GM06990 (cell line): ENCODE measurements around the gene SOAT1.

Experiments
- DNase-seq: peaks from one replicate; pipeline ENCODE4 v3.0.0-alpha.2; 2011; ENCODE audit not compliant: insufficient read length; ENCODE audit errors: extremely low read depth
- H3K27me3 ChIP-seq: replicated peaks from 2 replicates; pipeline ENCODE4 v1.6.0; 2011; ENCODE audit warnings: low read length; ENCODE audit not compliant: control insufficient read depth, insufficient read depth
- H3K36me3 ChIP-seq: 2 replicates; pipeline ENCODE4 v1.5.1; 2011; ENCODE audit warnings: low read length; ENCODE audit not compliant: control insufficient read depth, insufficient read depth
- H3K4me3 ChIP-seq: replicated peaks from 2 replicates; pipeline ENCODE4 v1.5.1; 2011; ENCODE audit warnings: low read depth, mild to moderate bottlenecking, control low read depth, low read length
- TF ChIP-seq, protein P1 (sequence below): IDR thresholded peaks from 2 replicates; pipeline ENCODE4 v1.5.1; 2011; ENCODE audit warnings: low read length, control low read depth, mild to moderate bottlenecking, inconsistent platforms; ENCODE audit not compliant: insufficient read depth, poor library complexity, severe bottlenecking

The SOAT1 gene

DNA sequence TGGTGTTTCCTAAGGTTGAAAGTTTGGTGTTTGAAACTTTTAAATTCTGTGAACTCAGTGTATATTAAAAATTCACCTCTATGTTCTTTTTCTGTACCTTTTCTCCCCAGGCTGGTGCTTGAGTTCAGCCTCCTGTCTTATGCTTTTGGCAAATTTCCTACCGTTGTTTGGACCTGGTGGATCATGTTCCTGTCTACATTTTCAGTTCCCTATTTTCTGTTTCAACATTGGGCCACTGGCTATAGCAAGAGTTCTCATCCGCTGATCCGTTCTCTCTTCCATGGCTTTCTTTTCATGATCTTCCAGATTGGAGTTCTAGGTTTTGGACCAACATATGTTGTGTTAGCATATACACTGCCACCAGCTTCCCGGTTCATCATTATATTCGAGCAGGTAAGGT lies 47.3 kb downstream of the SOAT1 start:
- no peak overlapping the region for H3K4me3 ChIP-seq
- peaks cover 1% of the 10 kb centered on the region; the same call in 1 of the 2 replicates for H3K36me3 ChIP-seq
- TF ChIP-seq, protein P1, sequence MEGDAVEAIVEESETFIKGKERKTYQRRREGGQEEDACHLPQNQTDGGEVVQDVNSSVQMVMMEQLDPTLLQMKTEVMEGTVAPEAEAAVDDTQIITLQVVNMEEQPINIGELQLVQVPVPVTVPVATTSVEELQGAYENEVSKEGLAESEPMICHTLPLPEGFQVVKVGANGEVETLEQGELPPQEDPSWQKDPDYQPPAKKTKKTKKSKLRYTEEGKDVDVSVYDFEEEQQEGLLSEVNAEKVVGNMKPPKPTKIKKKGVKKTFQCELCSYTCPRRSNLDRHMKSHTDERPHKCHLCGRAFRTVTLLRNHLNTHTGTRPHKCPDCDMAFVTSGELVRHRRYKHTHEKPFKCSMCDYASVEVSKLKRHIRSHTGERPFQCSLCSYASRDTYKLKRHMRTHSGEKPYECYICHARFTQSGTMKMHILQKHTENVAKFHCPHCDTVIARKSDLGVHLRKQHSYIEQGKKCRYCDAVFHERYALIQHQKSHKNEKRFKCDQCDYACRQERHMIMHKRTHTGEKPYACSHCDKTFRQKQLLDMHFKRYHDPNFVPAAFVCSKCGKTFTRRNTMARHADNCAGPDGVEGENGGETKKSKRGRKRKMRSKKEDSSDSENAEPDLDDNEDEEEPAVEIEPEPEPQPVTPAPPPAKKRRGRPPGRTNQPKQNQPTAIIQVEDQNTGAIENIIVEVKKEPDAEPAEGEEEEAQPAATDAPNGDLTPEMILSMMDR, result no peak
- no peaks in the 10 kb centered on the region for H3K27me3 ChIP-seq
- no peak for DNase-seq

DNA sequence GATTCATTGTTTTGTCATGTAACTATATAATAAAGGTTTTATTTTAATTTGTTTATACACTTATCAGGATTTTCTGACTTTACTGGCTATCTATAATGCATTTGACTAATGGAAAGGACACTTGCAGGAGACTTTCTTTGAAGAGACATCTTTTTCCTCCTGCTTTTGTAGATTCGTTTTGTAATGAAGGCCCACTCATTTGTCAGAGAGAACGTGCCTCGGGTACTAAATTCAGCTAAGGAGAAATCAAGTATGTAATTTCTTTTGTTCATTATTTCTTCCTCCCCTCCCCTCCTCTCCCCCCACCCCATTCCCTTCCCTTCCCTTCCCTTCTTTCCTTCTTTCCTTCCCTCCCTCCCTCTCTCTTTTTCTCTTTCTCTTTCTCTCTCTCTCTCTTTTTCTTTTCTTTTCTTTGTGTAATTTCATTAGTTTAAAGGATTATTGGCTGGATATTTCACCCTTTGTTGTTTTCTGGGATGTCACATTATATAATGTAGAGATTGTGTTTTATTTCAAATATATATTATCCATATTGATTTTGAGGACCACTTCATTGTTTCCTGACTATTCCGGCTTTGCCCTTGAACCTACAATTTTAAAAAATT lies 48.4 kb downstream of the SOAT1 start:
- no peak for DNase-seq
- no peak overlapping the region for H3K4me3 ChIP-seq
- peaks cover 3% of the 10 kb centered on the region; the same call in 1 of the 2 replicates for H3K36me3 ChIP-seq
- no peaks in the 10 kb centered on the region for H3K27me3 ChIP-seq
- TF ChIP-seq, protein P1, result no peak

- H3K36me3 ChIP-seq, result peaks cover 3% of the 10 kb centered on the region; the same call in 1 of the 2 replicates
Observed at GRCh38 chr1:179342740-179343404, 49.3 kb downstream of the SOAT1 start.

GRCh38 chr1:179351281-179351680 lies 57.7 kb downstream of the SOAT1 start:
- H3K4me3 ChIP-seq, result no peak overlapping the region
- TF ChIP-seq, protein P1, result no peak
- no peak for DNase-seq
- peaks cover 2% of the 10 kb centered on the region for H3K36me3 ChIP-seq
- no peaks in the 10 kb centered on the region for H3K27me3 ChIP-seq

More at GRCh38 chr1:179342740-179343404, 49.3 kb downstream of the SOAT1 start:
- Histone ChIP-seq H3K27me3 (no peaks in the 10 kb centered on the region), H3K4me3 (no peak overlapping the region)
- TF ChIP-seq, protein P1, result no peak
- no peak for DNase-seq

DNA sequence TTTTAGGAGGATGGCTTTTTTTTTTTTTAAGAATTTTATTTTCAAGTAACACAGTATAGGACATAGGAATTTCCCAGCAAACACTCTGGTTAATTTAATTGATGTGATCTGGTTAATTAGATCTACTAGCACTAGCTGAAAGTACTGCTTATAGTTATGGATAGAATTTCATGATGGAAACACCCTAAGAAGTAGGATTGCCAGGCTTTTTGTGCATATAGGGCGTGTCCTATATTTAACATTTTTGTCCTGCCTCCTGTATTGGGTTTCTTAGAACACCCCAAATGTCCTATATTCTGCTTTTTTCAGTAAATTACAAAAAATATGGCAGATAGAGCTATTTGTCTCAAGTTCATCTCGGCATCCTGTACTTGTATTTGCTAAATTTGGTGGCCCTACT lies 58.6 kb downstream of the SOAT1 start:
- Histone ChIP-seq H3K4me3 (no peak overlapping the region), H3K36me3 (no peaks in the 10 kb centered on the region; the same call in 1 of the 2 replicates), H3K27me3 (no peaks in the 10 kb centered on the region)
- DNase-seq, result no peak
- TF ChIP-seq, protein P1, result no peak
